Stimulated activated CD4-positive, alpha-beta T cell treated with anti-CD3 and anti-CD28 coated beads, TNF-alpha, amount 100 ng/mL, for 4 hours (primary cell): Measurements from ENCODE around the gene IER5.
A peak's percentile ranks its signal among the peaks of the same experiment; 100 is the strongest.
"Not testable (repeated sequence)": the region's sequence is repeated elsewhere in the genome, so short reads cannot be mapped to it uniquely, and the experiment has no call there.

Source experiments
- DNase-seq, 3 experiments: peaks; one replicate each; pipeline ENCODE4 v3.0.0-alpha.2; 2020; ENCODE audit warnings: low read depth in 3 of 3

Gene IER5

GRCh38 chr1:181088079-181089016 lies at the start of gene IER5:
Gene IER5 (plus strand): TSS chr1:181088700. CDS start chr1:181088903, 203 bp downstream.
- peak; percentile 89 to 95 (median 93) for DNase-seq

GRCh38 chr1:181040284-181040865 lies 48.1 kb upstream of the IER5 start:
- no peak for DNase-seq

GRCh38 chr1:181043025-181043888 lies 45.2 kb upstream of the IER5 start:
- no peak for DNase-seq

GRCh38 chr1:181044449-181044966 lies 44.0 kb upstream of the IER5 start:
- DNase-seq: no peak

- DNase-seq: not testable (repeated sequence)
Measured at GRCh38 chr1:181045946-181046345, 42.6 kb upstream of the IER5 start.

GRCh38 chr1:181049378-181049777 lies 39.1 kb upstream of the IER5 start:
- no peak for DNase-seq

GRCh38 chr1:181050922-181051321 lies 37.6 kb upstream of the IER5 start:
- DNase-seq: no peak

GRCh38 chr1:181056560-181056959 lies 31.9 kb upstream of the IER5 start:
- DNase-seq: no peak

GRCh38 chr1:181057079-181057478 lies 31.4 kb upstream of the IER5 start:
- no peak for DNase-seq

- no peak for DNase-seq
Measured at GRCh38 chr1:181059435-181059834, 29.1 kb upstream of the IER5 start.

GRCh38 chr1:181060066-181060465 lies 28.4 kb upstream of the IER5 start:
- DNase-seq: no peak

GRCh38 chr1:181060947-181061346 lies 27.6 kb upstream of the IER5 start:
- not testable (repeated sequence) for DNase-seq

- no peak for DNase-seq
Measured at GRCh38 chr1:181061487-181061886, 27.0 kb upstream of the IER5 start.

GRCh38 chr1:181061891-181062835 lies 26.3 kb upstream of the IER5 start:
- no peak for DNase-seq

- DNase-seq: no peak
Measured at GRCh38 chr1:181062836-181063428, 25.6 kb upstream of the IER5 start.

- DNase-seq: no peak
Measured at GRCh38 chr1:181064011-181064623, 24.4 kb upstream of the IER5 start.

- DNase-seq: no peak
Measured at GRCh38 chr1:181064702-181065101, 23.8 kb upstream of the IER5 start.

GRCh38 chr1:181073638-181074037 lies 14.9 kb upstream of the IER5 start:
- no peak for DNase-seq

GRCh38 chr1:181075766-181076350 lies 12.6 kb upstream of the IER5 start:
- no peak for DNase-seq

GRCh38 chr1:181076852-181077251 lies 11.6 kb upstream of the IER5 start:
- DNase-seq: no peak
